IMR-90 (cell line): ENCODE data around the gene IFFO2. TPM values are rescaled to one million over a fixed set of nuclear protein-coding genes. Genes with fewer than 3 reads are reported as not detected.

ENCODE experiments used
- ATAC-seq: fragments of 200-7000 bp; cut with Tn5 transposase; 2 replicates; pipeline ENCODE4 v1.9.1; 2020; ENCODE audit warnings: low read depth, mild to moderate bottlenecking, moderate library complexity
- BruUV-seq: library from RNA; stranded (reverse); fragments of 400-500 nt; replicated peaks from 2 replicates; lab custom pipeline; 2021; lab: Mats Ljungman, UMichigan
- CTCF ChIA-PET: fragments of 300-600 bp; formaldehyde crosslinking; extraction: SDS; loops from one replicate; lab custom pipeline; 2021; ENCODE audit warnings: antibody characterized with exemption; lab: Yijun Ruan, JAX
- POLR2A ChIA-PET: fragments of 300-600 bp; sonication (Branson Sonifier 250); formaldehyde crosslinking; loops from one replicate; lab custom pipeline; 2022; ENCODE audit warnings: antibody characterized with exemption; ENCODE audit not compliant: unreplicated experiment; lab: Charles Lee
- DNase-seq: peaks from one replicate; pipeline ENCODE4 v3.0.0; 2013
- H2AFZ ChIP-seq: replicated peaks from 2 replicates; pipeline ENCODE3; 2013; ENCODE audit warnings: low read length, mild to moderate bottlenecking; ENCODE audit not compliant: poor library complexity
- H2AK5ac ChIP-seq: 2 replicates; pipeline ENCODE4 v1.6.1; 2013; ENCODE audit warnings: low read depth, low read length, inconsistent platforms
- H2AK9ac ChIP-seq: replicated peaks from 2 replicates; pipeline ENCODE3; 2013; ENCODE audit warnings: mild to moderate bottlenecking, low read depth, low read length, moderate library complexity; ENCODE audit not compliant: poor library complexity
- H2BK120ac ChIP-seq: 2 replicates; pipeline ENCODE4 v1.6.1; 2013; ENCODE audit warnings: low read depth, low read length, inconsistent platforms
- H2BK15ac ChIP-seq: 3 replicates; pipeline ENCODE4 v1.6.1; 2013; ENCODE audit warnings: low read depth, low read length, inconsistent platforms
- H2BK20ac ChIP-seq: 2 replicates; pipeline ENCODE4 v1.6.1; 2013; ENCODE audit warnings: low read depth, mild to moderate bottlenecking, inconsistent platforms, low read length, moderate library complexity
- H2BK5ac ChIP-seq: 2 replicates; pipeline ENCODE4 v1.6.1; 2013; ENCODE audit warnings: mild to moderate bottlenecking, low read depth, low read length, inconsistent platforms; ENCODE audit not compliant: poor library complexity, severe bottlenecking
- H3K14ac ChIP-seq: replicated peaks from 2 replicates; pipeline ENCODE4 v1.6.1; 2013; ENCODE audit warnings: low read depth, low read length, inconsistent platforms
- H3K18ac ChIP-seq: 2 replicates; pipeline ENCODE4 v1.6.1; 2013; ENCODE audit warnings: low read depth, low read length, control low read depth
- H3K23ac ChIP-seq: 2 replicates; pipeline ENCODE4 v1.6.1; 2013; ENCODE audit warnings: low read depth, low read length, inconsistent platforms
- H3K27ac ChIP-seq: 2 replicates; pipeline ENCODE4 v1.5.1; 2013; ENCODE audit warnings: mild to moderate bottlenecking, control low read depth, low read length; ENCODE audit not compliant: insufficient read depth
- H3K27me3 ChIP-seq: 2 replicates; pipeline ENCODE4 v1.6.1; 2013; ENCODE audit warnings: low read length; ENCODE audit not compliant: control insufficient read depth, insufficient read depth
- H3K36me3 ChIP-seq: 2 replicates; pipeline ENCODE4 v1.6.1; 2013; ENCODE audit warnings: low read length, mixed read lengths; ENCODE audit not compliant: control insufficient read depth, insufficient read depth
- H3K4ac ChIP-seq: 2 replicates; pipeline ENCODE4 v1.6.1; 2013; ENCODE audit warnings: low read depth, low read length, inconsistent platforms
- H3K4me1 ChIP-seq: 2 replicates; pipeline ENCODE4 v1.6.1; 2013; ENCODE audit warnings: low read length, mixed read lengths; ENCODE audit not compliant: control insufficient read depth, insufficient read depth
- H3K4me2 ChIP-seq: 2 replicates; pipeline ENCODE4 v1.6.1; 2013; ENCODE audit warnings: low read depth, mild to moderate bottlenecking, control low read depth, low read length, moderate library complexity
- H3K4me3 ChIP-seq: 2 replicates; pipeline ENCODE4 v1.5.1; 2013; ENCODE audit warnings: low read depth, mild to moderate bottlenecking, control low read depth, low read length, moderate library complexity; ENCODE audit not compliant: insufficient read depth
- H3K56ac ChIP-seq: 2 replicates; pipeline ENCODE4 v1.6.1; 2013; ENCODE audit warnings: low read length, inconsistent platforms; ENCODE audit not compliant: insufficient read depth; ENCODE audit errors: extremely low read depth
- H3K79me1 ChIP-seq, 2 experiments: 2 replicates each; pipeline ENCODE4 v1.6.1; 2013; ENCODE audit warnings: low read length in 2 of 2, inconsistent platforms in 1 of 2, low read depth in 1 of 2
- H3K9ac ChIP-seq: 2 replicates; pipeline ENCODE4 v1.6.1; 2013; ENCODE audit warnings: low read depth, low read length, control low read depth
- H3K9me1 ChIP-seq: 2 replicates; pipeline ENCODE4 v1.6.1; 2013; ENCODE audit warnings: low read length, inconsistent platforms; ENCODE audit not compliant: insufficient read depth
- H3K9me3 ChIP-seq: 2 replicates; pipeline ENCODE4 v1.6.1; 2013; ENCODE audit warnings: low read length; ENCODE audit not compliant: control insufficient read depth, insufficient read depth
- H4K20me1 ChIP-seq: 2 replicates; pipeline ENCODE4 v1.6.1; 2013; ENCODE audit warnings: low read length, inconsistent platforms; ENCODE audit not compliant: insufficient read depth
- H4K5ac ChIP-seq: 2 replicates; pipeline ENCODE4 v1.6.1; 2013; ENCODE audit warnings: mild to moderate bottlenecking, low read depth, low read length, control low read depth
- H4K8ac ChIP-seq, 2 experiments: 2 replicates each; pipeline ENCODE4 v1.6.1; 2013; ENCODE audit warnings: low read depth in 2 of 2, low read length in 2 of 2, control low read depth in 1 of 2, inconsistent platforms in 1 of 2
- H4K91ac ChIP-seq: 2 replicates; pipeline ENCODE4 v1.6.1; 2013; ENCODE audit warnings: low read depth, low read length, inconsistent platforms; ENCODE audit not compliant: insufficient read depth
- BHLHE40 ChIP-seq: fragments of 150-350 bp; IDR thresholded peaks from 2 replicates; pipeline ENCODE4 v1.6.1; 2016; ENCODE audit warnings: mild to moderate bottlenecking, low read depth, low read length
- CHD1 ChIP-seq: IDR thresholded peaks from 2 replicates; pipeline ENCODE4 v1.6.1; 2012; ENCODE audit warnings: low read depth, low read length, improper control_type of control experiment
- CTCF ChIP-seq: conservative IDR thresholded peaks from 2 replicates; pipeline ENCODE4 v1.5.1; 2012; ENCODE audit warnings: mild to moderate bottlenecking, low read depth, low read length, improper control_type of control experiment
- MAFK ChIP-seq: IDR thresholded peaks from 2 replicates; pipeline ENCODE4 v1.6.1; 2012; ENCODE audit warnings: low read depth, low read length, improper control_type of control experiment
- MXI1 ChIP-seq: IDR thresholded peaks from 2 replicates; pipeline ENCODE4 v1.6.1; 2012; ENCODE audit warnings: low read depth, mild to moderate bottlenecking, low read length, moderate library complexity, borderline replicate concordance
- NFE2L2 ChIP-seq: fragments of 150-350 bp; IDR thresholded peaks from 2 replicates; pipeline ENCODE4 v1.6.1; 2016; ENCODE audit warnings: low read depth, mild to moderate bottlenecking, low read length
- POLR2A ChIP-seq: IDR thresholded peaks from 2 replicates; pipeline ENCODE4 v1.6.1; 2012; ENCODE audit warnings: mild to moderate bottlenecking, low read depth, low read length
- RAD21 ChIP-seq: IDR thresholded peaks from 2 replicates; pipeline ENCODE4 v1.6.1; 2012; ENCODE audit warnings: low read length, improper control_type of control experiment
- SMC3 ChIP-seq: fragments of 150-350 bp; IDR thresholded peaks from 2 replicates; pipeline ENCODE4 v1.6.1; 2016; ENCODE audit warnings: low read depth, mild to moderate bottlenecking, antibody characterized with exemption, low read length, moderate library complexity
- WGBS, 2 experiments: methylation state at CpG; one replicate each; pipeline versions ENCODE4 v1.1.5 to v1.1.7; 2013; ENCODE audit warnings: missing lambda C conversion rate in 2 of 2; ENCODE audit not compliant: insufficient read length in 1 of 2; ENCODE audit errors: extremely low coverage in 2 of 2; 5-methylcytosine and 5-hydroxymethylcytosine counted together
- dilution Hi-C: fragments of 300-500 bp; cut with HindIII; formaldehyde crosslinking; loops from one replicate; pipeline ENCODE4 v1.14.3; 2018; ENCODE audit warnings: low sequenced_read_pairs; ENCODE audit not compliant: unreplicated experiment
- in situ Hi-C: fragments of 300-500 bp; cut with MboI; formaldehyde crosslinking; loops from 3 replicates; pipeline ENCODE4 v1.14.3; 2019; ENCODE audit warnings: low sequenced_read_pairs, inconsistent platforms, mixed read lengths
- intact Hi-C: fragments of 100-400 bp; cut with micrococcal nuclease; formaldehyde crosslinking; loops from 2 replicates; pipeline ENCODE4 v1.10.0; 2022
- polyA plus RNA-seq, 3 experiments: library from polyadenylated mRNA; depleted of rRNA; stranded (reverse); fragments of >200 nt; gene quantifications; 2 replicates each; pipeline ENCODE4 v1.2.3, GENCODE V29; 2012; ENCODE audit warnings: low replicate concordance in 1 of 3
- total RNA-seq: library from RNA; depleted of rRNA; stranded (reverse); fragments of >200 nt; gene quantifications from 2 replicates; pipeline ENCODE4 v1.2.3, GENCODE V29; 2012

IFFO2 gene
- total and polyA plus RNA-seq, 2 of the 4 experiments (the other 2 are of a cell fraction): 14.5 to 18.2 TPM

GRCh38 chr1:18955441-18956192 lies 859 bp downstream of the IFFO2 start:
- H2BK120ac ChIP-seq: no peak overlapping the region
- H2AK9ac ChIP-seq: peak overlapping the region; percentile 86
- 0% methylated on average over 37 of the region's 90 CpGs; no CpG with 5 or more reads in 1 of the 2 experiments for WGBS, 2 experiments
- peak overlapping the region; percentile 95 for H3K4me3 ChIP-seq
- peaks cover 0 to 39% of the 10 kb centered on the region in 2 experiments; a peak in 2 of 4 replicates for H3K79me1 ChIP-seq
- no peak overlapping the region for H2BK20ac ChIP-seq
- in situ Hi-C loops (no loop called here), intact Hi-C loops (loop anchor here (2.0 to 5.0 kb wide), 3 partner anchors 29 to 135 kb away; no protein-coding TSS in a partner anchor), dilution Hi-C loops (no loop called here)
- H3K4ac ChIP-seq: peak overlapping the region; percentile 54
- TF ChIP-seq RAD21: peak; percentile 21; the same call in 1 of the 2 replicates
- TF ChIP-seq CHD1: no peak
- TF ChIP-seq BHLHE40: peak; percentile 27; the same call in 1 of the 2 replicates
- no peak for TF ChIP-seq MAFK
- TF ChIP-seq SMC3: 0 out of 2 replicates have a peak, but pooled peaks have one; percentile 2
- 0 out of 2 replicates have a peak, but pooled peaks have one; percentile 14 for TF ChIP-seq MXI1
- no peak for TF ChIP-seq POLR2A
- TF ChIP-seq NFE2L2: no peak
- TF ChIP-seq CTCF: 0 out of 2 replicates have a peak, but pooled peaks have one; percentile 20
- H3K4me2 ChIP-seq: peak overlapping the region; percentile 95
- H3K18ac ChIP-seq: no peak overlapping the region
- peak overlapping the region; percentile 74 for H2AK5ac ChIP-seq
- no peak overlapping the region for H4K5ac ChIP-seq
- no peak overlapping the region for H4K8ac ChIP-seq
- H3K27ac ChIP-seq: peak overlapping the region; percentile 68
- 0 out of 2 replicates have a peak overlapping the region, but pooled peaks have one; percentile 21 for H3K56ac ChIP-seq
- peak overlapping the region; percentile 93 for H3K23ac ChIP-seq
- ChIA-PET CTCF (interaction anchor here (1.2 to 1.6 kb wide), 2 partner anchors 42 to 1707 kb away, joined by 3 to 5 read pairs; no protein-coding TSS in a partner anchor), POLR2A (no interaction called here)
- H2AFZ ChIP-seq: peak overlapping the region; percentile 88
- H4K20me1 ChIP-seq: peaks cover 23% of the 10 kb centered on the region
- DNase-seq (no peak), ATAC-seq (peak; percentile 4)
- H3K36me3 ChIP-seq: no peaks in the 10 kb centered on the region
- peaks cover 6% of the 10 kb centered on the region; the same call in 1 of the 2 replicates for H3K27me3 ChIP-seq
- H3K9me1 ChIP-seq: peaks cover 8% of the 10 kb centered on the region; the same call in 1 of the 2 replicates
- peak overlapping the region; percentile 79 for H3K9ac ChIP-seq
- H2BK5ac ChIP-seq: peak overlapping the region; percentile 39
- H4K91ac ChIP-seq: no peak overlapping the region
- H3K14ac ChIP-seq: peak overlapping the region; percentile 82
- BruUV-seq: no TSS peak
- H2BK15ac ChIP-seq: no peak overlapping the region
- no peaks in the 10 kb centered on the region for H3K9me3 ChIP-seq
- H3K4me1 ChIP-seq: peaks cover 25% of the 10 kb centered on the region
